ENCODE measurements around the gene C1QTNF4.

C1QTNF4 gene

DNA sequence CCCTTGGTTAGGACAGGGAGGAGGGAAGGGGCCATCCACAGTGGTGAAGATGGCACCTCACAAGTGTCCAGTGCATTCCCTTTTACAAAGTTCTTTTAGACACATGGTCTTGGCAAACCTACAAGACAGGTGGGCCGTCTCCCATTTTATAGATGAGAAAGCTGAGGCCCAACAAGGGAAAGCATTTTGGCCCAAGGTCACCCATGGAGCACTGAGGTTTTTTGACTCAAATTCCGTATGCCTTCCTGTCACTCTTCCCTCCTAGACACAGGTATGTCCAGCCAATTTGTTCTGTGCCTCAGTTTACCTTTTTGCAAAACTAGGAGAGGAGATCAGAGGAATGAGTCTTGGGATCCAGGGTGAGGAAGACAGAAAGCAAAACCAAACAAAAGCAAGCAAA lies 1.2 kb downstream of the C1QTNF4 start:
- no peak for DNase-seq

DNA sequence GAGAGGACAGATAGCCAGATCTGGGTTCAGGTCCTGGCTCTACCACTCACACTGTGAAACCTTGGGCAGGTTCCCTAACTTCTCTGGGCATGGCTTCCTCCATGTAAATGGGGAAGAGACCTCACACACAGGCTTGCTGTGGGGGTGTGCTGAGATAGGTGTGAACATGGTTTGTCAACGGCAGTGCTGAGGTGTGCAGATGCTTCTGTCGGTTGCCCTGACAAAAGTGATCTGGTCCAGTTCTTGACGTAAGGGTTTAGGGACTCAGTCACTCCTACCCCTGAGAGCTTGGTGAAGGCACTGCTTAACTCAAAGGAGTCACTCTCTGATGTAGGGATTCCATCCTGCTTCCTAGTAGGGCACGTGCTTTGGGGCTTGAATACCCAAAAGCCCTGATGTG lies 2.0 kb downstream of the C1QTNF4 start:
- no peak for DNase-seq

DNA sequence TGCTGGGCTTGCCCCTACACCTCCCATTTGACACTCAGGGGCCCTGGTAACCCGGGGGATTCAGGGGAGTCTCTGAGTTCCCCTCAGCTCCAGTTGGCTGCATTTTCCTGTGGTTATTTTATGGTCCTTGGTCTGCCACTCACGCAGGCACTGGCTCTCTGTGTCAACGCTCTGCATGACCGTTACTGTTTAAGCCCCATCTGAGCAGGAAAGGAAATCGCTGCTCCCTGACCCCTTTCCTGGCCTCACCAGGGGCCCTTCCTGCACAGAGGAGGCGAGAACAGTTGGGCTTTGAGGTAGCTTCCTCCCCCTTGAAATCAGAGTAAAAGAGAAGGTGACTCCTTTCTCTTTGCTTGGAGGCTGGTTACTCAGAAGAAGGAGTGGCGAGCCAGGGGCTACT lies 2.4 kb downstream of the C1QTNF4 start:
- DNase-seq: no peak

DNA sequence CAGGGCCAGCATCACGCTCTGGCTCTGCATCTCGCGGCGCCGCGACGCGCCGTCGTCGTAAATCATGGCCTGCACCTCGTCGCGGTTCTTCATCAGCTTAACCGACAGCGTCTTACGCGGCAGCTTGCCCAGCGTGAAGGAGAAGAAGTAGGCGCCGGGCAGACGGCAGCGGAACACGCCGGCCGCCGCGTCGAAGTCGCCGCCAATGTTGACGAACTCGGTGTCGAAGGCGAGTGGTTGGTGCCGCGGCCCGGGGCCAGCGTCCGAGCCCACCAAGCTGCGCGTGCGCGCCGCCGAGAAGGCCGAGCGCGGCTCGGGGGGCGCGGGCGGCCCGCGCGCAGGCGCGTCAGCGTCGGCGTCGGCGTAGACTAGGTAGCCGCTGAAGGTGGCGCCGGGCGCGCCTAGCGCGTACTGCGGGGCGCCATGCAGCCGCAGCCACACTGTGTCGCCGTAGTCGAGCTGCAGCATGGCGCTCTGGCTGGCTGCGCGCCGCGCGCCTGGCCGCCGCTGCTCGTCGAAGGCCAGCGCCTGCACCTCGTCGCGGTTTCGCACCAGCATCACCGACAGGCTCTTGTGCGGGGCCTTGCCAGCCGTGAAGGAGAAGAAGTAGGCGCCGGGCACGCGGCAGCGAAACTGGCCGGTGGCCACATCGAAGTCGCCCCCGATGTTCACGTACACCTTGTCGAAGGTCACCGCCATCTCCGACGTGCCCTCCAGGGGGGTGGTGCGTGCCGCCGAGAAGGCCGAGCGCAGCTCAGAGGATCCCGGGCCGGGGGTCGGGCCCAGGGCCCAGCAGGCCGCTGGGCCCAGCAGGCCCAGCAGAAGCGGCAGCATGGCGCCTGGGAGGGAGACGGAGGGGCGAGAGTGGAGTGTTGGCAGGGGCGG lies 4.0 kb downstream of the C1QTNF4 start:
- DNase-seq: no peak

DNA sequence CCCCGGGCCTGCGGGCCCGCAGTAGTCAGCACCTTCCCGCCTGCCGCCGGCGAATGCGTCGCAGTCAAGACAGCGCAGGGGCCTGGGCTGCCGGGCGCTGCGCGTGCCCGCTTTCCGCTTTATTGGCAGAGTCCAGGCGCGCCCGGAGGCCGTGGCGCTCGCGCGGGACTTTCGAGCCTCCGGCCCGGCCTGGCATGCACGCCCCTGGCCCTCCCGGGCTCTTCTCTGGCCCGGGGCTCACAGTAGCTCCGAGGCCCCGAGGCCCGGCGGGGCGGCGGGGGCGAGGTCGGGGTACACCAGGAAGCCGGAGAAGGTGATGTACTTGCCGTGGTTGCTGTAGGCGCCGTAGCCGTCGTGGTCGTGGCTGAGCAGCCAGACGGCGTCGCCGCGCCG lies 4.6 kb downstream of the C1QTNF4 start:
- no peak for DNase-seq

DNA sequence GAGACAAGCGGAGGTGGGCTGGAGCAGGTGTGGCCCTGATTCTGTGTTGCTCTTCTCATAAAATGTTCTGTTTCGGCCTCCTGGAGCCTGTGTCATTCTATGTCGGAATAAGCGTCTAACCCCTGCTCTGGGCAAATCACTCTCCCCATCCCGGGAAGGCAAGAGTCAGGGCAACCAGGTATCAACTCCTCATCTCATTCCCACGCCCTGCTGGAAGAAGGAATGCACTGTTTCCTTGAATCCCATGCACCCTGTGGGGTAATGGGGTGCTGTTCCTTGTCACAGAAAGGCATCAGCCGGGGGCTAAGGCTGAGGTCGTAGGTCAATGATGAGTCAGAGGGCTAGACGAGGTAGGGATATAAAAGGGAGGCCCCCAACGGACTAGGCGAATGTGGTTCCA lies 5.1 kb downstream of the C1QTNF4 start:
- DNase-seq: no peak

DNA sequence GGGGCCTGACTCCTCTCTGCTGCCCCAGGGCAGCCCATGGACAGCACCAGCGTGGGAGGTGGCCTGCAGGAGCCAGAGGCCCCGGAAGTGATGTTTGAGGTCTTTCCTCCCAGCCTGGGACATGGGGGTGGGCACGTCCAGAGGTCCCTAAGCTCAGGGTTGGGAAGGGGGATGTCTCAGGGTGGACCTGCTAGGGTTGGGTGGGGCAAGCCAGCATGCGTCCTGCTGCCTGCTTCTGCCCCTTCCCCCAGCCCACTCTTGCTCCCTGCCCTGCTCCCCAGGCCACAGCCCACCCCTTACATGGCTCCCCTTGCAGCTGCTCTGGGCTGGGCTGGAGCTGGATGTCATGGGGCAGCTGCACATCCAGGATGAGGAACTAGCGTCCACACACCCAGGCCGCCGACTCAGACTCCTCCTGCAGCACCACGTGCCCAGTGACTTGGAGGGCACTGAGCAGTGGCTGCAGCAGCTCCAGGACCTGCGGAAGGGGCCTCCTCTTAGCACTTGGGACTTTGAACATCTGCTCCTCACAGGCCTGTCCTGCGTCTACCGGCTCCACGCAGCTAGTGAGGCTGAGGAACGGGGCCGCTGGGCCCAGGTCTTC lies 6.4 kb downstream of the C1QTNF4 start:
- no peak for DNase-seq

DNA sequence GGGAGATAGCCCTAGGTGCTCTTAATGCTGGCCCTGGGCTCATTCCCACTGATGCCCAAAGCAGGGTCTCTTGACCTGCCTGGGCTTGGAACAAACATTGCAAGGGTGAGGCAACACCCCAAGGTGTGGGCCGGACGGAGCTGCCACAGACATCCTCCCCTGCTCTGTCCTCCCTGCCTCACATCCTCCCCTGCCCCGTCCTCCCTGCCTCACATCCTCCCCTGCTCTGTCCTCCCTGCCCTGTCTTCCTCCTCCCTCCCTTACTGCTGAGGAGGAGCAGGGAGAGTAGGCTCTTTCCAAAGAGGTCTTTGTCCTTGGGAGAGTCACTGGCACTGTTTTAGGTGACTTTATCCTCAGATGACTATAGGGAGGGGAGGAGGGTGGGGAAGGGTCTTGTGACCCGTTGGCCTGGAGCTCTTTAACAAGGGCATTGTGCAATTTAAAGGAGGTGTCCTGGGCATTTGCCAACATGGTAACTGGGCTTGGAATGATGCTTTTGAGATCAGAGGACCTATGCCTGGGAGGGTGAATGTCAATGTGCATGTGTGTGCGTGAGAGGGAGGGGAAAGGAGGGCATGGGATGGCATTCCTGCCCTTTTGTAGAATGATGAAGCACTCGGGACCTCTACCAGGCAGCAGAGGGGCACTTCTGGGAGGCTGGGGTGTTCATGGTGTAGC lies 7.0 kb downstream of the C1QTNF4 start:
- no peak for DNase-seq

DNA sequence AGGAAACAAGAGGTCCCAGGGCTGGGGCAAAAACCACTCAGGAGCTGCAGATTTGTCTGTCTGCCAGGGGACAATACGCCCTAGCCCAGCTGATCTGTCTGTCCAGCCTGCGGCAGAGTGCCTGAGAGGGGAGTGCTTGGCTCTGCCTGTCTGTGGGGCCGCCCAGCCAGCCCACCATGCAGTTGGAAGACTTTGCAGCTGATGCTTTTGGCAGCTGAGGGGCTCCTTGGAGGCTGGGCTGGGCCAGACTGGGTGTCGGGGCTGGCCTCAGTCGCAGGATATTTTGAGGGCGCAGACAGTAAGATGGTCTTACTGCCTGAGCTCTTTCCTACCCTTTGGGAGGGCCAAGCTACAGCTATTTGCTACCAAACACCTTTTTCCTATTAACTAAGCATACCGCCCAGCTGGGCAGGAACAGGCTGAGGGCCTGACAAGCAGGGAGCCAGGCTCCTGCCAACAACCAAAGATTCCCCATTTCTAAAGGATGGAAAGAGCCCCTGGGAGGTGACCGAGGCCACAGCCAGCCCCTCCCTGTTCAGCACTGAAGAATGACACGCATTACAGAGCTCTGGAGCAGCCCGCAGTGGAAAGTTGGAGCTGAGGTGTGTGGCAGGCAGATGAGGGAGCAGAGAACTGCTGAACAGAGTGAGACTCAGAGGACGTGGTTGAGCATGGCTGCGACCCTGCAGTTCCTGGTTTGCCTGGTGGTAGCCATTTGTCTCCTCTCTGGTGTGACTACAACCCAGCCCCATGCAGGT lies 7.9 kb downstream of the C1QTNF4 start, which contains the start of gene FAM180B:
Gene FAM180B (plus strand): TSS at position 581 of the 758 bp plus-strand sequence. CDS start 91 bp downstream, at position 672.
- DNase-seq: no peak

DNA sequence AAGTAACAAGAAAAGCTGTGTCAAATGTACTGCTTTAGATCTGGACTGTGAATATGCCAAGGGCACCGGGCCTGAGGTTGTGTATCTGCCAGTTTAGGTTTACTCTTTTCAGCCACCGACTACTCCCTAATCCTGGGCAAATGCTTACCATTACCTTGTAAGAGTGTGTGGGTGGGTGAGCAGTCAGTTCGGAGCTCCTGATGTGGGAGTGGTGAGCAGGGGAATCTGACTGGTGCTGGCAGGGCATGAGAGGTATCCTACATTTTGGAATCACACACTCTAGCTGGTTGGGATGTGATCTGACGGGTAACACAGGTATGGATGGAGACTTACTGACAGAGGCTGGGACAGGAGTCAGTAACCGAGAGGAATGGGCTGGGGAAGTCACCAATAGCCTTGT lies 10.4 kb downstream of the C1QTNF4 start:
- no peak for DNase-seq

DNA sequence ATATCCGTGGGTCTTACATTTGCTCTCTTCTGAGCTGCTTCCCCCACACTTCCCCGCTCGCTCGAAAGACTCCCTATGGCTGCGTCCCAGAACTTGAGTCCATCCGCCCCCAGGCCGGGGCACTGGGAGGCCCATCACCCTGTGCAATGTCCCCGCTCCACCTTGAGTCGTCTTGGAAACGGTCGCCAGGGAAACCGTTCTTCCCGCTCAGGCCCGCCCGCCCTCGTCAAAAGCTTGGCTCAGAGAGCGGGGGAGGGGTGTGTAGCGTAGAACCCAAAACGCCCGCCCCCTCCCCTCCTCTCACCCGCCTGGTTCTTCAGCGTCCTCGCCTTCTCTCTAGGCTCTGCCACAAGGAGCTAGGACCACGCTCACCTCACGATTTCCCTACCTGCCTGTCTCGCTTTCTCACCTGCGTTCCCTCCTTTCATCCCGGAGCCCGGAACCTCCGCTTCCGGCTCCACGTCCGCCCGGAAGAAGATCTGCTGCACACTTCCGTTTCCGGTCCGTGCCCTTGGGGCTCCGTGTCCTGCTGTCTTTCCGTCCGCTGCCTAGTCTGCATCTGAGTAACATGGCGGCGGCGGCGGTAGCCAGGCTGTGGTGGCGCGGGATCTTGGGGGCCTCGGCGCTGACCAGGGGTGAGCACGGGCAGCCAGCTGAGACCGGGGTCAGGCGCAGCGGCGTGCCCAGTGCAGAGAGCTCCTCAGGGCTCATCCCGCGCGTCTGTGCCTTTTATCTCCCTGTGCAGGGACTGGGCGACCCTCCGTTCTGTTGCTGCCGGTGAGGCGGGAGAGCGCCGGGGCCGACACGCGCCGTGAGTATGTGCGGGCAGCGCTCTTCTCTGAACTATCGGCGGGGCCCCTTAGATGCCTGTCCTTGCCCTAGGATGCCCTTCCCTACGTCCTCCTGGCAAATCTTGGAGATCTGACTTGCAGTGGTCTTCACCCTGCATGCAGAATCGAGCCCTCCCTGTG lies 15.4 kb downstream of the C1QTNF4 start, which contains the start of the genes KBTBD4 and NDUFS3:
Gene KBTBD4 (minus strand): TSS at position 447 of the 971 bp plus-strand sequence. CDS start 19 bp downstream, at position 428.
Gene NDUFS3 (plus strand): TSS at position 551 of the 971 bp plus-strand sequence. CDS start 18 bp downstream, at position 569.
- DNase-seq: peak; percentile 76 to 86 (median 83)

DNA sequence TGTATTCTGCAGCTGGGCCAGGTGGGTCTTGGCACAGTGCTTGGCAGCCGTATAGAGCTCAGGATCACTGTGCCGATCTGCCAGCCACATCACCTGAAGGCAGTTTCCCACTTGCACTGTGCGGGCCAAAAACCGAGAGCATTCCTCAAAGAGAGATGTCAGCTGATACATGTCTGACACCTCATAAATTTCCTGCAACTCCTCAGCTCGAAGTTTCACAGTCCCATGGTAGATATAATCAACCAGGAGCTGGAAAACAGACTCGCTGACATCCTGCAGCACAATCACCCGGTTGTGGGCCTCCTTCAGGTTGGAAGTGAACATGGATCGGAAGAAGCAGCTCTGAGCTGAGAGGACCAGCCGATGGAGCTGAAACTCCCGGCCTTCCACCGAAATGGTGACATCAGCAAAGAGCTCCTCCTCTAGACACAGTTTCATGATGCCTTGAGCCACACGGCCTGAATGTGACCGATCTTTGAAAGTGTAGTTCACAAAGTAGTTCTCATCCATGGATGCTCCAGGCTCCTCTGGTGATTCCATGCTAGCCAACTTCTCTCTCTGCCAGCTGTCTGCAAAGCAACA lies 16.7 kb downstream of the C1QTNF4 start:
- no peak for DNase-seq

DNA sequence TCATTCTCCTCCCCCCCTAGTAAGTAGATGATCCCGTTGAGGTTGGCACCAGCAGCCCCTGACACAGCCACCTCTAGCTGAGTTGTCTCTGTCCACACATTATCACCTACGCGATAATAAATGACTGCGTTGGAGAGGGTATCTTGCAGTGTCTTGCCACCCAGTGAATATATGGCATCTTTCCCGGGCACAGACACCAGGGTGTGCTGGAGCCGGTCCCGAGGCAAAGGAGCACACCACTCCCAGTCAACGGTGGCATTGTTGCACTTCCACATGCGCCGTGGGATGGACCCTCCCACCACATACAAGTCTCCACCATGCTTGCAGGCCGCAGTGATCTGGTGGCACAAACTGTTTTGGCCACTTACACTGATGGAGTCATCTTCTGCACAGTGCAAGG lies 20.9 kb downstream of the C1QTNF4 start:
- DNase-seq: no peak

DNA sequence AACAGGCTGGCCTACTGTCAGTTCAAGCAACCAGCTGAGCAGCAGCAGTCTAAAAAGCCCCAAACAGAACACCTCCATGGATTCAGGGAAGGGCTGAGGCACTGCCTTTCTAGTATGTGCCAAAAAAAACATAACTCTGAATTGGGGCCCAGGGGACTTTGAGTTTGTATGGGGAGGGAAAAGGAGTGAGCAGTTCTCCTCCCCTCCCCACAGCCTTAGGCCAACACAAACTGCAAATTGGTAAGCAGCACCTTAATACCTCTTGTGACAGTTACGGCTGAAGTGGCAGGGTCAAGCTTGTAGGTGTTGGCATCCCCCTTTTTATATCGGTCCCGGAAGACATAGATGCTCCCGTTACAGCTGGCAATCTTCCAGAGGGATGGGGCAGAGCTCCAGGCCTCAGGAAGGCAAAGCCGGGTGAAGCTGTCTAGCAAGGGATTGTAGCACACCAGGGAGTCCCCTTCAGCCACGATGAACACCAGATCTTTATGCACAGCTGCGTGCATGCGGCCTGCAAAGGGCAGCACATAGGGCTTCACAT lies 21.4 kb downstream of the C1QTNF4 start:
- no peak for DNase-seq

DNA sequence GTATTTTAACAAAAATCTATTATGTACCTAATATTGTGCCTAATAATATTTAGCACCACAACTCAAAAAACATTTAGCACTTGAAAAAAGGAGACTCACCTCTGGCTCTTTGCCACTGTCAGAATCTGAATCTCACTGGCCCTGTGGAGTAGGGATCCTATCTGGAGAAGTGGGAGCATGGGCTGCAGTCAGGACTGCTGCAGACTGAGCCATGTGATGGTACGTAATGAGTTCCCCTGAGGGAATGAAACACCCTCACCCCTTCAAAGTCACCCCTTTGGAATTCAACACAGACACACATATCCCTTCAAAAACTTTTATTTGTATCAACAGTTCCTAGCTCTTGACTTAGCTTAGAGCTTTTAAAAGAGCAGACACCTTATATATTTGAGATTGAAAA lies 22.3 kb downstream of the C1QTNF4 start:
- no peak for DNase-seq

DNA sequence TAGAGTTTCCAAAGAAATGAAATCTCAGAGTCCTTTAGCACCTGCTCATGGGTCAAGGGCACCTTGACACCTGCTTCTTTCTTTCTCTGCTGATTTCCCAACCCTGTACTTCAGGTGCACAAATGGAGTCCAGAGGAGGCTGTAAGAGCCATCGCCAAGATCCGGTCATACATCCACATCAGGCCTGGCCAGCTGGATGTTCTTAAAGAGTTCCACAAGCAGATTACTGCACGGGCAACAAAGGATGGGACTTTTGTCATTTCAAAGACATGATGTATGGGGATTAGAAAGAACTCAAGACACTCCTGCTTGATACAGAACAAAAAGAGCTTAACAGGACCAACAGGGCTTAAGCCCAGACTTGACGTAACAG lies 22.9 kb downstream of the C1QTNF4 start:
- DNase-seq: no peak

DNA sequence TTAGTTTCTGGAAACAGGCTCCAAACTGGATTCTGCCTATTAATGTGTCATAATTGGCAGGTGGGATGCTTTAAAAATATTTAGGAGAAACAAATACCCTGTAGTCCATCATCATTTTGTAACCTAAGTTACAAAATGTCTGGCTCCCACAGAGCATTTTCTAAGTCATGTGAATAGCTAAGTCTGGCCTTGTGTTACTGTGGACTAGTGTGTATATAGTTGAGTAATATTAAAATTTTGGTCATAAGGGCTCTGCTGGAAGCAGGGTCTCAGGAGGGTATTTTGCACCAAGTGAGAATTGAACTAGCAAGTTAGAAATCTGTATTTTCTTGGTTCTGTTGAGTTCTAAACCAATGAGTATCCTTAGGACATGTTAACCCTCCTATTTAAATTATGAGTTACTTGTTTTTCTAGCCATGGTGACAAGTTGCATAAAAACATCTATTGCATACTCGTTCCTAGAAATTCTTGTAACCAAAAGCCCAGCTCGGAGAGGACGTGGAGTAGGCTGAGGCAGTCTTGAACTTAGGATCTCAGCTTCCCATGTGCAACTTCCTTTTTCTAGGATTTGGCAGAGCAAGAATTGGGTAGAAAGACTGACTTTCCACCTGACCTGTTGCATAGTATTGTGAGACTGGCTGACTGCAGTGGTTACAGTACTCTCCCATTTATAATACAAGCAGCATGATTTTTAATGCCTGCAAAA lies 23.4 kb downstream of the C1QTNF4 start:
- no peak for DNase-seq

DNA sequence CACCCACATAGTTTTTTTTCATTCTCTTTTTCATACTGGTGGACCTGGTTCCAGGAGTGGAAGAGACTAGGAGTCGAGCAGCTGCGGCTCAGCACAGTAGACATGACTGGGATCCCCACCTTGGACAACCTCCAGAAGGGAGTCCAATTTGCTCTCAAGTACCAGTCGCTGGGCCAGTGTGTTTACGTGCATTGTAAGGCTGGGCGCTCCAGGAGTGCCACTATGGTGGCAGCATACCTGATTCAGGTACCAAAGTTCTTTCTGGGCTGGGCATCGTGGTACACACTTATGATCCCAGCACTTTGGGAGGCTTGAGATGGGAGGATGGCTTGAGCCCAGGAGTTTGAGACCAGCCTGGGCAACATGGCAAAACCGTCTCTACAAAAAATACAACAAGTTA lies 24.6 kb downstream of the C1QTNF4 start:
- no peak for DNase-seq

DNA sequence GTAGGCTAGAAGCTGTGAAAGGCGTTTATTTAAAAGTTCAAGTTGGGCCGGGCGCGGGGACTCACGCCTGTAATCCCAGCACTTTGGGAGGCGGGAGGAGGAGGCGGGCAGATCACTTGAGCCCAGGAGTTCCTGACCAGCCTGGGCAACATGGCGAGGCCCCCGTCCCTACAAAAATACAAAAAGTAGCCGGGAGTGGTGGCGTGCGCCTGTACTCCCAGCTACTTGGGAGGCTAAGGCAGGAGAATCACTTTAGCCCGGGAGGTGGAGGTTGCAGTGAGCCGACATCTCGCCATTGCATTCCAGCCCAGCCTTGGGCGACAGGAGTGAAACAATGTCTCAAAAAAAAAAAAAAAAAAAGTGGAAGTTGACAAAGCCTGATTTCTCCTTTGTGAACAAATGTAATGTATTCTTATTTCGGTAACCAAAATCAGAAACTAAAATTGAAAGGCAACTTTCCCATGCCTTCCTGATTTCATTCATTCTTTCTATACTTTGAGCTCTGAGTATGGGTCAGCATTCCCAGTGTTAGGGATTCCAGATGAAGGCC lies 28.0 kb downstream of the C1QTNF4 start:
- DNase-seq: no peak
